GM12874 (cell line): ENCODE results near the gene FAM110A.

ENCODE experiments used
- TF ChIP-seq, protein P1 (sequence below): IDR thresholded peaks from 2 replicates; pipeline ENCODE4 v1.5.1; 2011; ENCODE audit warnings: low read depth, mild to moderate bottlenecking, control low read depth, low read length, moderate library complexity; ENCODE audit not compliant: insufficient read depth

Gene FAM110A

DNA sequence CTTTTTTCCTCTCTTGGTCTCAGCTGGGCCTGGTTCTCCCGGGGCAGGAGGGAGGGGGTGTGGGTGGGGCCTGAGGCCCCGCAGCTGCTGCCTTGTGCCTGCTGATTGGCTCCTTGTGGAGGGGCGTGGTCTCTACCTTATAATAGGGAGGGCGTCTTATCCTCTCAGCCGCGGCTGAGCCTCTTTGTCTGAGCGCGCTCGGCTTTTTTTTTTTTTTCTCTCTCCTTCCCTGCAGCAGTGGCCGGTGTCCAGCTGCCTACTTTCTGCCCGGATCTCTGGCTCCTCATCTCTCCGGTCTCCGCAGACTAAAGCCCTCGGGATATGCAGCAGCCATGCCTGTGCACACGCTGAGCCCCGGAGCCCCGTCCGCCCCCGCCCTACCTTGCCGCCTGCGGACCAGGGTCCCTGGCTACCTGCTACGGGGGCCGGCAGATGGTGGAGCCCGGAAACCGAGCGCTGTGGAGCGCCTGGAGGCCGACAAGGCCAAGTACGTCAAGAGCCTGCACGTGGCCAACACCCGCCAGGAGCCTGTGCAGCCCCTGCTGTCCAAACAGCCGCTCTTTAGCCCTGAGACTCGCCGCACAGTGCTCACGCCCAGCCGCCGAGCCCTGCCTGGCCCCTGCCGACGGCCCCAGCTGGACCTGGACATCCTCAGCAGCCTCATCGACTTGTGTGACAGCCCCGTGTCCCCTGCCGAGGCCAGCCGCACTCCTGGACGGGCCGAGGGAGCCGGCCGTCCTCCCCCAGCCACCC, 11.1 kb downstream of the FAM110A start:
- TF ChIP-seq, protein P1, sequence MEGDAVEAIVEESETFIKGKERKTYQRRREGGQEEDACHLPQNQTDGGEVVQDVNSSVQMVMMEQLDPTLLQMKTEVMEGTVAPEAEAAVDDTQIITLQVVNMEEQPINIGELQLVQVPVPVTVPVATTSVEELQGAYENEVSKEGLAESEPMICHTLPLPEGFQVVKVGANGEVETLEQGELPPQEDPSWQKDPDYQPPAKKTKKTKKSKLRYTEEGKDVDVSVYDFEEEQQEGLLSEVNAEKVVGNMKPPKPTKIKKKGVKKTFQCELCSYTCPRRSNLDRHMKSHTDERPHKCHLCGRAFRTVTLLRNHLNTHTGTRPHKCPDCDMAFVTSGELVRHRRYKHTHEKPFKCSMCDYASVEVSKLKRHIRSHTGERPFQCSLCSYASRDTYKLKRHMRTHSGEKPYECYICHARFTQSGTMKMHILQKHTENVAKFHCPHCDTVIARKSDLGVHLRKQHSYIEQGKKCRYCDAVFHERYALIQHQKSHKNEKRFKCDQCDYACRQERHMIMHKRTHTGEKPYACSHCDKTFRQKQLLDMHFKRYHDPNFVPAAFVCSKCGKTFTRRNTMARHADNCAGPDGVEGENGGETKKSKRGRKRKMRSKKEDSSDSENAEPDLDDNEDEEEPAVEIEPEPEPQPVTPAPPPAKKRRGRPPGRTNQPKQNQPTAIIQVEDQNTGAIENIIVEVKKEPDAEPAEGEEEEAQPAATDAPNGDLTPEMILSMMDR: 0 out of 2 replicates have a peak, but pooled peaks have one; percentile 7

DNA sequence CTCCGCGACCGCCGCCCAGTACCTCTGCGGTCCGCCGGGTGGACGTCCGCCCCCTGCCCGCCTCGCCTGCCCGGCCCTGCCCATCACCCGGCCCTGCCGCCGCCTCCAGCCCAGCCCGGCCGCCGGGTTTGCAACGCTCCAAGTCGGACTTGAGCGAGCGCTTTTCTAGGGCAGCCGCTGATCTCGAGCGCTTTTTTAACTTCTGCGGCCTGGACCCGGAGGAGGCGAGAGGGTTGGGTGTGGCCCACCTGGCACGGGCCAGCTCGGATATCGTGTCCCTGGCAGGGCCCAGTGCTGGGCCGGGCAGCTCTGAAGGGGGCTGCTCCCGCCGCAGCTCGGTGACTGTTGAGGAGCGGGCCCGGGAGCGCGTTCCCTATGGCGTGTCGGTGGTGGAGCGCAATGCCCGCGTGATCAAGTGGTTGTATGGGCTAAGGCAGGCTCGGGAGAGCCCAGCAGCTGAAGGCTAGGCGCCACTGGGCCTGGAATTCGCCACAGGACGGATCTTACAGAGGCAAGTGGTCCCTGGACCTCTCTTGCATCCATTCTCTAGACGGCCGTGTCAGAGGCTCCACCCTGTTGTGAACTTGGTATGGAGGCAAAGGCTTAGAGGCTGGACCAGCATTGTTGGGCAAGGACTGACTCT, 11.8 kb downstream of the FAM110A start:
- TF ChIP-seq, protein P1: no peak

DNA sequence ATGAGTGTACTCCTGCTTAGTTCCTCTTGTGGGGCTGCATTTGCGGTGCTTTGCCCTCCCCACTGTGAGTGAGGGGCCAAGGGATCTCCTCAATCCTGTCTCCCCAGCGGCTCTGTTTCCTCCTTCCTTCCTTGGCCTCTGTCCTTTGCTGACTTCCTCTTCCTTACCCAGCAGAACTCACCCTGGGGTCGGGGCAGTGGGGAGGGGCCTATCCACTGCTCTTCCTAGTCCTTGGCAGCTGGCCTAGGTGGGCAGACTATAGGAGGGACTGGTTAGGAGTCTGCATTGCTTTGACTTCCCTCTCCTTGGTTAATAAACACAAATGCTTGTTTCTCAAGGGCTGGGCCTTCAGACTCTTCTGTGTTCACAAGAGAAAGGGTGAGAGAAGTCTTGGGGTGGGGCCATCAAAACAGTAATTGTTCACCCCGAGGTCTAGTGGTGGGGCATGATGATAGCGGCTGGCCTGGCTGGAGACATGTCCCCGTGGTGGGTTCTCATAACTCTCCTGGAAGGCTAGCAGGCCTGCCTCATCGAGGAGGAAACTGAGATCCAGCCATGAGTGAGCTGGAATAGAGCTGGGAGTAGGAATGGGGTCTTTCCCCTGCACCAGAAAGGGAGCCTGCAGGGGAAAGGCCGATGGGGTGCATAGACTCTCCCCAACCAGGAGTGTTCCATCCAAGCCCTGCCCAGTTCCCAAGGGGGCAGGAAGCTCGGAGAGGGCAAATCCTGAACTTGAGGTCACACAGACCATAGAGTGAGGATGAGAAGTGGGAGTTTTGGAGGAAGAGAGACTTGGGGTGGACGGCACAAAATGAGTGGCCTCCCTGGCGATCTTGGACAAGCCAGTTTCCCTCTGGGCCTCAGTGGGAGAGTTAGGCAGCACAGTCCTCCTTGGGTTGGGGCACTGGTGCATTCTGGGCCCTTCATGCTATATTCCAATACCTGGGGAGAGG, 12.7 kb downstream of the FAM110A start:
- TF ChIP-seq, protein P1: no peak

DNA sequence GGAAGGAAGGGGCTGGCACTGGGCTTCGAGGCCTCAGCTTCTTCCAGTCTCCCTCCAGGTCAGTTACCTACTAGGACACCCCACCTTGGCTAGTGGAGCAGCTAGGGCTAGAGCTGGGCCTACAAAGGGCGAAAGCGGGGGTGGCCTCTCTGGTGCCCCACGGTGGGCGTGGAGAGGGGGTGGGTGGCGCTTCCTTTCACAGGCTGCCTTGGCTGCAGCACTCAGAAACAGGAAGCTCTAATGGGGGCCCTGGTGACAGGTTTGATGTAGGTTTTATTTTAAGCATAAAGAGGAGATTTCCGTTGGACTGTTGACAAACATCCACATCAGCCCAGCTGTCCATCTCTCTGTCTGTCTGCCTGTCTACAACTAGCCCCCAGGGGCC, 13.4 kb downstream of the FAM110A start:
- TF ChIP-seq, protein P1: no peak

DNA sequence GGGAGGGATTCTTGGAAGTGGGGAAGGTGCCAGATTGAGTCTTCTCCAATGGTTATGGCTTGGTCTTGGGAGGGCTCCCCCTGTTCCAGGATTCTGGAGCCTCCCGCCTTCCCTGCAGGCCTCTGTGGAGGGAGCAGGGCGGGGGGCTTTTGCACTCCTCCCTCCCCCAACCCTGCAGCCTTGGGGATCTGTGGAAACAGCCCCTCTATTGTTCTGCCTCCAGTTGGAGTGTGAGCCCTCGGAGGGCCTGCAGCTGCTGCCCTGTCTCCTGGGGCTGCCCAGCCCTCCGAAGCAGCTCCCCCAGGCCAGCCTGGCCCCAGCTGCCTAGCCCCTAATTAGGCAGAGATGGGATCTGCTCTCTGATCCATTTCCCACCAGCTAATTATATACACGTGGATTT, 14.7 kb downstream of the FAM110A start:
- TF ChIP-seq, protein P1: no peak

DNA sequence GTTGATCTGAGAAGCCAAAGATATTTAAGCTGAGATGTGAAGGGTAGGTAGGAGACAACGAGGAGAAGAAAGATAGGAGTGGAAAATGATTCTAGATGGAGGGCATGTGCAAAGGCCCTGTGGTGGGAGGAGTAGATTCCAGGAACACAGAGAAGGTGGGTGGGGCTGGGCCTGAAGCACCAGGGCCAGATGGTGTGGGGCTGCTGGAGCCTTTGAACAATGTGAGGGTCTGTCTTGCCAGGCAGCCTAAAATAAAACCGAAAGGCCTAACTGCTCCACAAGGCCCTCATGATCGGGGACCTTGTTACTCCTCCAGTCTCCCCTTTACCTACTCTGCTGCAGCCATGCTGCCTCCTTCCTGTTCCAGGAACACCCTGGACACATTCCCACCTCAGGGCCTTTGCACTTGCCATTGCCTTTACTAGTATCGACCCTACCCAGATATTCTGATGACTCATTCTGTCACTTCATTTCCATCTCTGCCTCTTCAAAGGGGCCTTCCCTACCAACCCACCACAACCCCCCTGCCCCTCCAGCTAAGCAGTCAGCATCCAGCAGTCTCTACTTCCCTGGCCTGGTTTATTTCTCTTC, 20.0 kb downstream of the FAM110A start:
- TF ChIP-seq, protein P1: no peak

DNA sequence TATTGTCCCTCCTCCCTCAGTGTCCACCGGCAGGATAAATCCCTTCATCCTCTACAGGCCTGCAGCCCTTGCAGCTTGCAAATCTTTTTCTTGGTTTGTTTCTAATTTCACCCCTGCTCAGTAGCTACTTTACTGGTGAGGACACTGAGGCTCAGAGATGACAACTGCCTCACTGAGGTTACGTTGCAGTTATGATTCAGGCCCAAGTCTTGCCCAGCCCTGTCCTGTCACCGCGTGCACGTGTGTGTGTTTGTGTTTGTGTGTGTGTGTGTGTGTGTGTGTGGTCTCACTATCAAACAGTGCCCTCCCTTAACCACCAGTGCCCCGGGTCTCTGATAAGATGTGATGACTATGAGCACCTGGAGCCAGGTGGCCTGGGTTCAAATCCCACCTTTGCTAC, 21.1 kb downstream of the FAM110A start:
- TF ChIP-seq, protein P1: no peak
